Measurements from ENCODE around the gene IFI27L1. TPM values are rescaled to one million over a fixed set of nuclear protein-coding genes. Genes with fewer than 3 reads are reported as not detected.

The IFI27L1 gene
- total and polyA plus RNA-seq, 2 donors (not counting 1 experiment from before 2014, with no cell fraction given): 6.5 to 6.7 TPM

DNA sequence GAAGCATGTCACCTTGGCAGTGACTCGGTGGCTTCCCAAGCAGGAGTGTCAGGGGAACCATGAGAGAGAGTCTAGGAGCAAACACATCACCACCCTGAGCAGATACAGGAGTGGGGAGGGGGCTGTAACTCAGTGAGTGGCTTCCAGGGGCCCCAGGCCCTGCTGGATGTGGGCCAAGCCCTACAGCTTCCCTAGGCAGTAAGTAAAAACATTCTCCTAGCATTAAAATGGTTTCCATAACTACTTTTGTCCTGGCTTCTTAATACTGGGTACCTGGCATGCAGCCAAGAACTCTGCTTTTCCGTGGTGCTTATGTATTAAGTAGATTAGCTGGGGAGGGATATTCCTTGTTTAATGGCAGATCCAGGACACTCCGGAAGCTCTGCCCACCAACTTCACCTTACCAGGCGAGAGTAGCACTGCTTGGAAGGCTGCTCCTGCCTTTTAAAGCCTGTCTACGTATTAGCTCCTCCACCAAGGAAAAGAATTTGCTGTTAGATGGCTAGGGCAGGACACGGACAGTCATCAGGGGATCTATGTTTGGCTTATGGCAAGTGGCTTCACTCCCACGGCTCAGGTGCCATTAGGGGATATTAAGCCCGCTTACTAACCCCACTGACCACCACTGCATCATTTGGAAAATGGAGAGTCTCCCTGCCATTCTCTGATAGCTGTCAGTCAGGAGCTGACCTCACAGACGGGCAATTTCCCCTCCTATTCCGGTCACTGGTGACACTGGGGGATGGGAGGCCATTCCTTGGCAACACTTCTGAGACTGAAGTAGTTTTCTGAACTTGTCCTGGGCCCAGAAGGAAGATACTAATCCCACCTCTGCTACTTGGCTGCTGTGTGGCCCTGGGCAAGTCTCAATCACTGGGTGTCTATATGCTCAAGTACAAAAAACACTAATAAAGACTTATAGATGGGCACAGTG lies 32.2 kb upstream of the IFI27L1 start:
- Histone ChIP-seq H4K20me1 (ENCODE audit: control insufficient read depth, insufficient read depth, low read length, poor library complexity, severe bottlenecking) (peaks cover 5% of the 10 kb centered on the region), H3K4me2 (replicated peaks; ENCODE audit: low read depth, low read length, poor library complexity, severe bottlenecking) (no peak overlapping the region), H3K27ac (ENCODE audit: low read length in 2 of 2) (no peak overlapping the region), H2AFZ (ENCODE audit: insufficient read depth, low read depth, low read length, poor library complexity, severe bottlenecking) (no peak overlapping the region), H3K27me3 (replicated peaks in 1 of 4; ENCODE audit: control extremely low read depth in 1 of 4, control insufficient read depth in 3 of 4, insufficient read depth in 4 of 4, low read length in 3 of 4) (no peaks in the 10 kb centered on the region), H3K79me2 (ENCODE audit: control insufficient read depth, insufficient read depth, low read length) (no peaks in the 10 kb centered on the region), H3K9me3 (ENCODE audit: control extremely low read depth in 1 of 3, control insufficient read depth in 2 of 3, insufficient read depth in 1 of 3, low read length in 2 of 3) (no peaks in the 10 kb centered on the region), H3K9ac (ENCODE audit: low read length) (no peak overlapping the region), H3K4me1 (ENCODE audit: control insufficient read depth in 2 of 2, insufficient read depth in 2 of 2, low read length in 2 of 2) (no peaks in the 10 kb centered on the region), H3K36me3 (replicated peaks in 1 of 2; ENCODE audit: control extremely low read depth in 1 of 2, control insufficient read depth in 1 of 2, extremely low read depth in 1 of 2, insufficient read depth in 2 of 2, low read length in 1 of 2) (peaks cover 18 to 82% of the 10 kb centered on the region in 2 experiments), H3K4me3 (ENCODE audit: control extremely low read depth in 1 of 5, extremely low read depth in 1 of 5, insufficient read depth in 1 of 5, low read depth in 2 of 5, low read length in 4 of 5) (no peak overlapping the region)
- no peak overlapping the region for H3K27ac Mint-ChIP-seq
- no peak for TF ChIP-seq EZH2 (IDR thresholded peaks at IDR 0.05; ENCODE audit: borderline replicate concordance, insufficient read depth, low read depth, low read length, poor library complexity, severe bottlenecking)
- TF ChIP-seq CTCF (IDR thresholded peaks at IDR 0.05): no peak
- ATAC-seq (ENCODE audit: low read depth) (no peak), DNase-seq (no peak)
- no peaks in the 10 kb centered on the region for H3K9me3 Mint-ChIP-seq (ENCODE audit: insufficient read depth)
- ChIA-PET POLR2A (no interaction called here), CTCF (interaction anchor here (1.2 to 6.4 kb wide), 5 partner anchors 12 to 132 kb away, joined by 3 to 37 read pairs (median 7); no protein-coding TSS in a partner anchor)
- no peaks in the 10 kb centered on the region for H3K27me3 Mint-ChIP-seq
- intact Hi-C loops (cut with micrococcal nuclease): no loop called here
- WGBS (ENCODE audit: insufficient coverage): 89% methylated on average over 6 of the region's 10 CpGs
- H3K4me3 Mint-ChIP-seq: no peak overlapping the region
- no peaks in the 10 kb centered on the region for H3K4me1 Mint-ChIP-seq

DNA sequence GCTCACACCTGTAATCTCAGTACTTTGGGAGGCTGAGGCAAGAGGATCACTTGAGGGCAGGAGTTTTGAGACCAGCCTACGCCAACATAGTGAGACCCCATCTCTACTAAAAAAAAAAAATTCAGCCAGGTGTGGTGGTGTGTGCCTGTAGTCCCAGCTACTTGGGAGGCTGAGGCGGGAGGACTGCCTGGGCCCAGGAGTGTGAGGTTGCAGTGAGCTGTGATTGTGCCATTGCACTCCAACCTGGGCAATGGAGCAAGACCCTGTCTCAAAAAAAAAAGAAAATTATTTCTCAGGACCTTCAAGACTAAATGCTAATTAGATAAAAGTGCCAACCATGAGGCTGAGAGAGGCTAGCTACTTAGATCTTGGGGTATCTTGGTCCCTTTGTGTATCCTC lies 31.5 kb upstream of the IFI27L1 start:
- intact Hi-C loops (cut with micrococcal nuclease): no loop called here
- TF ChIP-seq EZH2 (IDR thresholded peaks at IDR 0.05; ENCODE audit: borderline replicate concordance, insufficient read depth, low read depth, low read length, poor library complexity, severe bottlenecking) (no peak), CTCF (IDR thresholded peaks at IDR 0.05) (no peak)
- no CpG with 5 or more reads among the region's 2 CpGs for WGBS (ENCODE audit: insufficient coverage)

More for the DNA sequence above, 31.5 kb upstream of the IFI27L1 start:
- ChIA-PET POLR2A (no interaction called here), CTCF (interaction anchor here (2.6 to 6.4 kb wide), 3 partner anchors 13 to 87 kb away, joined by 7 to 37 read pairs (median 8); no protein-coding TSS in a partner anchor)
- Histone ChIP-seq H3K27ac (ENCODE audit: low read length in 2 of 2) (no peak overlapping the region), H3K9ac (ENCODE audit: low read length) (no peak overlapping the region), H3K4me3 (ENCODE audit: control extremely low read depth in 1 of 5, extremely low read depth in 1 of 5, insufficient read depth in 1 of 5, low read depth in 2 of 5, low read length in 4 of 5) (no peak overlapping the region), H4K20me1 (ENCODE audit: control insufficient read depth, insufficient read depth, low read length, poor library complexity, severe bottlenecking) (peaks cover 5% of the 10 kb centered on the region), H2AFZ (ENCODE audit: insufficient read depth, low read depth, low read length, poor library complexity, severe bottlenecking) (no peak overlapping the region), H3K4me2 (replicated peaks; ENCODE audit: low read depth, low read length, poor library complexity, severe bottlenecking) (no peak overlapping the region), H3K36me3 (replicated peaks in 1 of 2; ENCODE audit: control extremely low read depth in 1 of 2, control insufficient read depth in 1 of 2, extremely low read depth in 1 of 2, insufficient read depth in 2 of 2, low read length in 1 of 2) (peaks cover 18 to 86% of the 10 kb centered on the region in 2 experiments), H3K4me1 (ENCODE audit: control insufficient read depth in 2 of 2, insufficient read depth in 2 of 2, low read length in 2 of 2) (no peaks in the 10 kb centered on the region), H3K27me3 (replicated peaks in 1 of 4; ENCODE audit: control extremely low read depth in 1 of 4, control insufficient read depth in 3 of 4, insufficient read depth in 4 of 4, low read length in 3 of 4) (no peaks in the 10 kb centered on the region), H3K79me2 (ENCODE audit: control insufficient read depth, insufficient read depth, low read length) (no peaks in the 10 kb centered on the region), H3K9me3 (ENCODE audit: control extremely low read depth in 1 of 3, control insufficient read depth in 2 of 3, insufficient read depth in 1 of 3, low read length in 2 of 3) (no peaks in the 10 kb centered on the region)
- ATAC-seq (ENCODE audit: low read depth): no peak
- no peaks in the 10 kb centered on the region for H3K9me3 Mint-ChIP-seq (ENCODE audit: insufficient read depth)
- no peak for DNase-seq
- no peak overlapping the region for H3K27ac Mint-ChIP-seq
- no peak overlapping the region for H3K4me3 Mint-ChIP-seq
- no peaks in the 10 kb centered on the region for H3K4me1 Mint-ChIP-seq
- H3K27me3 Mint-ChIP-seq: no peaks in the 10 kb centered on the region

Data from B cell (primary cell).